B cell (primary cell): Measurements from ENCODE around the gene NPC1. TPM values are rescaled to one million over a fixed set of nuclear protein-coding genes. Genes with fewer than 3 reads are reported as not detected.

Experiments
- ATAC-seq: fragments of 200-7000 bp; cut with Tn5 transposase; one replicate; pipeline ENCODE4 v1.10.0; 2021; ENCODE audit warnings: low read depth, mild to moderate bottlenecking, moderate number of reproducible peaks, moderate library complexity
- CTCF ChIA-PET: fragments of 350-600 bp; sonication (Branson Sonifier 250); formaldehyde crosslinking; loops from one replicate; lab custom pipeline; 2021; ENCODE audit warnings: antibody characterized with exemption, inconsistent platforms; lab: Charles Lee
- POLR2A ChIA-PET: fragments of 350-600 bp; sonication (Branson Sonifier 250); formaldehyde crosslinking; loops from one replicate; lab custom pipeline; 2021; ENCODE audit warnings: antibody characterized with exemption; lab: Charles Lee
- DNase-seq: peaks from one replicate; pipeline ENCODE4 v3.0.0; 2013
- H2AFZ ChIP-seq: 2 replicates; pipeline ENCODE4 v1.6.1; 2012; ENCODE audit warnings: mild to moderate bottlenecking, low read depth, low read length; ENCODE audit not compliant: insufficient read depth, poor library complexity, severe bottlenecking
- H3K27ac ChIP-seq, 2 donors: 1 replicate in 1 of 2; 2 replicates in 1 of 2; pipeline ENCODE4 v1.5.1; 2012 to 2013; ENCODE audit warnings: low read length in 2 of 2, mild to moderate bottlenecking in 2 of 2, moderate library complexity in 1 of 2
- H3K27me3 ChIP-seq, 4 experiments: fragments of 200-600 bp in 1 of 4; sonication (generic) in 1 of 4; replicated peaks in 1 of 4; 1 replicate in 2 of 4; 2 replicates in 2 of 4; pipeline versions ENCODE4 v1.6.1 to v1.7.0; 2013 to 2016; ENCODE audit warnings: low read length in 3 of 4, mild to moderate bottlenecking in 2 of 4, mixed read lengths in 1 of 4, moderate library complexity in 1 of 4; ENCODE audit not compliant: insufficient read depth in 4 of 4, control insufficient read depth in 3 of 4; ENCODE audit errors: control extremely low read depth in 1 of 4
- H3K36me3 ChIP-seq, 2 experiments: replicated peaks in 1 of 2; 1 replicate in 1 of 2; 2 replicates in 1 of 2; pipeline versions ENCODE4 v1.6.1 to v1.7.1; 2013; ENCODE audit warnings: low read length in 1 of 2; ENCODE audit not compliant: insufficient read depth in 2 of 2, control insufficient read depth in 1 of 2; ENCODE audit errors: control extremely low read depth in 1 of 2, extremely low read depth in 1 of 2
- H3K4me1 ChIP-seq, 2 donors: fragments of 200-600 bp in 1 of 2; sonication (generic) in 1 of 2; 1 replicate in 1 of 2; 2 replicates in 1 of 2; pipeline versions ENCODE4 v1.5.1 to v1.6.1; 2013 to 2017; ENCODE audit warnings: low read length in 2 of 2; ENCODE audit not compliant: control insufficient read depth in 2 of 2, insufficient read depth in 2 of 2
- H3K4me2 ChIP-seq: replicated peaks from 2 replicates; pipeline ENCODE3; 2012; ENCODE audit warnings: mild to moderate bottlenecking, low read depth, low read length; ENCODE audit not compliant: poor library complexity, severe bottlenecking
- H3K4me3 ChIP-seq, 5 experiments: fragments of 200-600 bp in 1 of 5; sonication (generic) in 1 of 5; 1 replicate in 3 of 5; 2 replicates in 2 of 5; pipeline versions ENCODE4 v1.5.1 to v1.7.0; 2011 to 2016; ENCODE audit warnings: low read length in 4 of 5, mild to moderate bottlenecking in 4 of 5, low read depth in 2 of 5, control low read depth in 1 of 5, moderate library complexity in 1 of 5; ENCODE audit not compliant: insufficient read depth in 1 of 5; ENCODE audit errors: control extremely low read depth in 1 of 5, extremely low read depth in 1 of 5
- H3K79me2 ChIP-seq: fragments of 200-600 bp; sonication (generic); one replicate; pipeline ENCODE4 v1.6.0; 2016; ENCODE audit warnings: low read length; ENCODE audit not compliant: control insufficient read depth, insufficient read depth
- H3K9ac ChIP-seq: fragments of 200-600 bp; sonication (generic); 2 replicates; pipeline ENCODE4 v1.6.1; 2017; ENCODE audit warnings: mild to moderate bottlenecking, low read length, moderate library complexity
- H3K9me3 ChIP-seq, 3 donors: one replicate each; pipeline versions ENCODE4 v1.6.1 to v1.7.1; 2013; ENCODE audit warnings: low read length in 2 of 3; ENCODE audit not compliant: control insufficient read depth in 2 of 3, insufficient read depth in 1 of 3; ENCODE audit errors: control extremely low read depth in 1 of 3
- H4K20me1 ChIP-seq: 2 replicates; pipeline ENCODE4 v1.6.0; 2012; ENCODE audit warnings: mild to moderate bottlenecking, low read length; ENCODE audit not compliant: insufficient read depth, control insufficient read depth, poor library complexity, severe bottlenecking
- H3K27ac Mint-ChIP-seq: one replicate; pipeline ENCODE4 v1.8.0; 2021; ENCODE audit warnings: mixed read lengths
- H3K27me3 Mint-ChIP-seq: one replicate; pipeline ENCODE4 v1.8.0; 2021; ENCODE audit warnings: mixed read lengths
- H3K4me1 Mint-ChIP-seq: one replicate; pipeline ENCODE4 v1.8.0; 2021; ENCODE audit warnings: mixed read lengths
- H3K4me3 Mint-ChIP-seq: one replicate; pipeline ENCODE4 v1.8.0; 2021; ENCODE audit warnings: mixed read lengths
- H3K9me3 Mint-ChIP-seq: one replicate; pipeline ENCODE4 v1.8.0; 2022; ENCODE audit warnings: mixed read lengths; ENCODE audit not compliant: insufficient read depth
- CTCF ChIP-seq: fragments of 200-600 bp; IDR thresholded peaks from one replicate; pipeline ENCODE4 v1.8.0; 2022; ENCODE audit warnings: antibody characterized with exemption, mild to moderate bottlenecking
- EZH2 ChIP-seq: IDR thresholded peaks from 2 replicates; pipeline ENCODE4 v1.6.1; 2012; ENCODE audit warnings: borderline replicate concordance, low read depth, mild to moderate bottlenecking, moderate library complexity, low read length; ENCODE audit not compliant: insufficient read depth, poor library complexity, severe bottlenecking
- WGBS: methylation state at CpG from one replicate; pipeline ENCODE4 v1.1.5; 2013; ENCODE audit warnings: missing lambda C conversion rate; ENCODE audit not compliant: insufficient coverage; 5-methylcytosine and 5-hydroxymethylcytosine counted together
- intact Hi-C: fragments of 100-400 bp; cut with micrococcal nuclease; formaldehyde crosslinking; loops from one replicate; pipeline ENCODE4 v1.10.0; 2022
- polyA plus RNA-seq: library from polyadenylated mRNA; depleted of rRNA; stranded (reverse); fragments of >200 nt; gene quantifications from 2 replicates; pipeline ENCODE4 v1.2.3, GENCODE V29; 2012
- total RNA-seq, 2 donors: library from RNA; stranded (reverse); fragments of 120-200 nt in 1 of 2; gene quantifications; 1 replicate in 1 of 2; 2 replicates in 1 of 2; pipeline versions ENCODE4 v1.2.3 to v1.2.4, GENCODE V29; 2013 to 2022

The NPC1 gene
- total and polyA plus RNA-seq, 2 donors (not counting 1 experiment from before 2014, with no cell fraction given) = 17.5 to 44.4 TPM

- Histone ChIP-seq H4K20me1 (no peaks in the 10 kb centered on the region), H3K9me3 (no peaks in the 10 kb centered on the region), H3K4me3 (no peak overlapping the region), H3K27ac (no peak overlapping the region), H3K79me2 (peaks cover under 1% of the 10 kb centered on the region), H3K4me1 (no peaks in the 10 kb centered on the region), H3K9ac (no peak overlapping the region), H3K27me3 (no peaks in the 10 kb centered on the region), H3K4me2 (no peak overlapping the region), H2AFZ (no peak overlapping the region), H3K36me3 (peaks cover 0 to 61% of the 10 kb centered on the region in 2 experiments)
- Mint-ChIP-seq H3K27me3 (no peaks in the 10 kb centered on the region), H3K4me1 (peaks cover 6% of the 10 kb centered on the region), H3K27ac (no peak overlapping the region), H3K9me3 (no peaks in the 10 kb centered on the region), H3K4me3 (no peak overlapping the region)
- ATAC-seq = no peak
- TF ChIP-seq CTCF (no peak), EZH2 (no peak)
- POLR2A ChIA-PET = no interaction called here
- intact Hi-C loops = no loop called here
- CTCF ChIA-PET = no interaction called here
- no peak for DNase-seq
- 100% methylated on average over 3 of the region's 7 CpGs for WGBS
Measured at GRCh38 chr18:23568281-23569138, 17.8 kb downstream of the NPC1 start.

- DNase-seq = no peak
- Histone ChIP-seq H2AFZ (no peak overlapping the region), H3K9ac (no peak overlapping the region), H4K20me1 (no peaks in the 10 kb centered on the region), H3K36me3 (peaks cover 0 to 55% of the 10 kb centered on the region in 2 experiments), H3K27ac (no peak overlapping the region), H3K4me1 (no peaks in the 10 kb centered on the region), H3K27me3 (no peaks in the 10 kb centered on the region), H3K79me2 (no peaks in the 10 kb centered on the region), H3K9me3 (no peaks in the 10 kb centered on the region), H3K4me3 (no peak overlapping the region), H3K4me2 (no peak overlapping the region)
- Mint-ChIP-seq H3K27me3 (no peaks in the 10 kb centered on the region), H3K4me3 (no peak overlapping the region), H3K9me3 (no peaks in the 10 kb centered on the region), H3K27ac (no peak overlapping the region), H3K4me1 (peaks cover 3% of the 10 kb centered on the region)
- TF ChIP-seq EZH2 = no peak
- no peak for TF ChIP-seq CTCF
- intact Hi-C loops = no loop called here
- ATAC-seq = no peak
- WGBS = no CpG with 5 or more reads among the region's 3 CpGs
- CTCF ChIA-PET = no interaction called here
- POLR2A ChIA-PET = no interaction called here
Measured at GRCh38 chr18:23567671-23568070, 18.6 kb downstream of the NPC1 start.
